Measurements from ENCODE around the gene MLH1.
"Not testable (repeated sequence)": the region's sequence is repeated elsewhere in the genome, so short reads cannot be mapped to it uniquely, and the experiment has no call there.

GRCh38 chr3:36963008-36963407, 30.3 kb upstream of the MLH1 start:
- TF ChIP-seq CTCF, POLR2AphosphoS5, EP300, POLR2A (IDR thresholded peaks at IDR 0.05): not testable (repeated sequence)

Measured in sigmoid colon (tissue), 4 donors.